ENCODE results near the gene GALNT2.

Gene GALNT2

DNA sequence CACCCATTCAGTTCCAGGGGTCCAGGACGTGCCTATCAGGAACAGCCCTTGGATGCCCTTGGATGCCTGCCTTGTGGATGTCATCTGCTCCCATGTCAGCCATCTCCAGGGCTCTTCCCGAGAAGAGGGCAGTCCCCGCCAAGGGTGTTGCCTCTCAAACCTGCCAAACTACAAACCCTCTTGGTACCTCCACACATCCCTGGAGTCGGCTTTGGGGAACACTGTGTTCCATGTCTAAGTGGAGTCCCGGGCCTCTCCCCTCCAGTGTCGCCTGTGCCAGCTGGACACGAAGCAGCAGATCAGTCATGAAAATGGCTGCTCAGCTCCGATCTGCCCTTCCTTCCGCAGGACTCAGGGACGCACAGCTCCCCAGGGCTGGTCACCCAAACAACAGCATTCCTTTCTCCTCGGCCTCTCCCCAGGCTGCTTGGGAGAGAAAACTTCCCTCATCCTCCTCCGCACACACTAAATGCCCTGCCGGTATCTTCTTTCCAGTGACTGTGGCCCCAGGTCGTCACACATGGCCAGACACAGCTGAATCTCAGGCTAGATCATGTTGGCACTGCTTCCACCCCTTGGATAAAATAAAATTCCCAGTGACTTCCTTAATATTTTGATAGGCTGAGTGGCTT, 53.4 kb downstream of the GALNT2 start:
- ATAC-seq (ENCODE audit: insufficient read depth, low read depth) (no peak), DNase-seq (no peak)
- Histone ChIP-seq H3K27me3 (ENCODE audit: insufficient read depth, low read length, poor library complexity) (no peaks in the 10 kb centered on the region), H2AFZ (ENCODE audit: low read depth, low read length) (no peak overlapping the region), H3K9ac (ENCODE audit: low read depth, low read length) (no peak overlapping the region; the same call in 1 of the 2 replicates), H3K4me1 (ENCODE audit: insufficient read depth, low read length) (peaks cover 99% of the 10 kb centered on the region), H4K20me1 (ENCODE audit: insufficient read depth, low read length) (peaks cover 44% of the 10 kb centered on the region), H3K36me3 (ENCODE audit: insufficient read depth, low read length) (peaks cover 57% of the 10 kb centered on the region), H3K79me2 (ENCODE audit: insufficient read depth, low read length) (peaks cover 98% of the 10 kb centered on the region), H3K4me2 (ENCODE audit: insufficient read depth, low read length) (peak overlapping the region; percentile 31), H3K9me3 (ENCODE audit: insufficient read depth, low read length, severe bottlenecking) (no peaks in the 10 kb centered on the region), H3K4me3 (ENCODE audit: low read depth in 1 of 2, low read length in 2 of 2) (peak overlapping the region in 1 of 2 experiments; percentile 17; a peak in 1 of 4 replicates), H3K27ac (ENCODE audit: low read length) (peak overlapping the region; percentile 78)
- TF ChIP-seq CTCF (IDR thresholded peaks at IDR 0.05; ENCODE audit: borderline replicate concordance, extremely low read depth, low read length, poor library complexity, severe bottlenecking) (no peak), EZH2 (IDR thresholded peaks at IDR 0.05; ENCODE audit: borderline replicate concordance, low read depth, low read length, severe bottlenecking) (no peak)

DNA sequence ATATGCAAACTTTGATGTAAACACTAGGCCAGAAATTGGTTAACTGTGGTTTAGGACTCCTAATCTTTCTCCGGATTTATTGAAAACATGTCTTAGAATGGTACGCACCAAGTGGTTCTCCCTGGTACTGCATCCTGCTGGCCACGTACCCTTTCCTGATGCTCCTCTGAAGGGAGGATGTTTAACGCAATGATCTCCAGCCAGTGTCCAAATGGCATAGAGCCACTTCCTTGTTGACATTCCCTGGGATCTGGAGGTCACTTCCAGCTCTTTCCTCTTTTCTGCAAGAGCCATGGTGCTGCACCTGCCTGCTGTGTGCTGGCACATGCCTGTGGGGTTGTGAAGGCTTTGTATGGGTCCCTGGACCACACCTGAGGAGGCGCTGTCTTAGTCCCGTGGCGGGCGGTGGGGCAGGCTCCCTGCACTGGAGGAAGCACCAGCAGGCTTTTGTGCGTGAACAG, 53.9 kb downstream of the GALNT2 start:
- H3K27ac ChIP-seq (ENCODE audit: low read length), result peak overlapping the region; percentile 78
- H3K9me3 ChIP-seq (ENCODE audit: insufficient read depth, low read length, severe bottlenecking), result no peaks in the 10 kb centered on the region
- H3K4me3 ChIP-seq (ENCODE audit: low read depth in 1 of 2, low read length in 2 of 2), result no peak overlapping the region
- H2AFZ ChIP-seq (ENCODE audit: low read depth, low read length), result no peak overlapping the region
- TF ChIP-seq EZH2 (IDR thresholded peaks at IDR 0.05; ENCODE audit: borderline replicate concordance, low read depth, low read length, severe bottlenecking) (no peak), CTCF (IDR thresholded peaks at IDR 0.05; ENCODE audit: borderline replicate concordance, extremely low read depth, low read length, poor library complexity, severe bottlenecking) (peak; percentile 80)
- ATAC-seq (ENCODE audit: insufficient read depth, low read depth), result no peak
- peaks cover 52% of the 10 kb centered on the region for H3K36me3 ChIP-seq (ENCODE audit: insufficient read depth, low read length)
- H3K4me1 ChIP-seq (ENCODE audit: insufficient read depth, low read length), result peaks cover 99% of the 10 kb centered on the region
- H3K79me2 ChIP-seq (ENCODE audit: insufficient read depth, low read length), result peaks cover 98% of the 10 kb centered on the region
- no peaks in the 10 kb centered on the region for H3K27me3 ChIP-seq (ENCODE audit: insufficient read depth, low read length, poor library complexity)
- H4K20me1 ChIP-seq (ENCODE audit: insufficient read depth, low read length), result peaks cover 43% of the 10 kb centered on the region
- peak overlapping the region; percentile 23; the same call in 1 of the 2 replicates for H3K9ac ChIP-seq (ENCODE audit: low read depth, low read length)
- H3K4me2 ChIP-seq (ENCODE audit: insufficient read depth, low read length), result peak overlapping the region; percentile 31
- peak; percentile 52 for DNase-seq

- Histone ChIP-seq H3K27me3 (ENCODE audit: insufficient read depth, low read length, poor library complexity) (no peaks in the 10 kb centered on the region), H3K4me1 (ENCODE audit: insufficient read depth, low read length) (peaks cover 100% of the 10 kb centered on the region), H3K27ac (ENCODE audit: low read length) (peak overlapping the region; percentile 98), H3K4me2 (ENCODE audit: insufficient read depth, low read length) (peak overlapping the region; percentile 56), H3K79me2 (ENCODE audit: insufficient read depth, low read length) (peaks cover 98% of the 10 kb centered on the region), H3K4me3 (ENCODE audit: low read depth in 1 of 2, low read length in 2 of 2) (no peak overlapping the region), H3K36me3 (ENCODE audit: insufficient read depth, low read length) (peaks cover 42% of the 10 kb centered on the region), H3K9ac (ENCODE audit: low read depth, low read length) (peak overlapping the region; percentile 60), H4K20me1 (ENCODE audit: insufficient read depth, low read length) (peaks cover 35% of the 10 kb centered on the region), H2AFZ (ENCODE audit: low read depth, low read length) (no peak overlapping the region), H3K9me3 (ENCODE audit: insufficient read depth, low read length, severe bottlenecking) (no peaks in the 10 kb centered on the region)
- ATAC-seq (ENCODE audit: insufficient read depth, low read depth), result no peak
- no peak for DNase-seq
- TF ChIP-seq CTCF (IDR thresholded peaks at IDR 0.05; ENCODE audit: borderline replicate concordance, extremely low read depth, low read length, poor library complexity, severe bottlenecking) (no peak), EZH2 (IDR thresholded peaks at IDR 0.05; ENCODE audit: borderline replicate concordance, low read depth, low read length, severe bottlenecking) (no peak)
These were observed 54.9 kb downstream of the GALNT2 start for GRCh38 chr1:230121950-230122349.

Data from DND-41 (cell line).